Fibroblast of skin of right biceps (primary cell): ENCODE data around the gene FGF2.
A peak's percentile ranks its signal among the peaks of the same experiment; 100 is the strongest.
"Not testable (repeated sequence)": the region's sequence is repeated elsewhere in the genome, so short reads cannot be mapped to it uniquely, and the experiment has no call there.

ENCODE experiments used
- DNase-seq: peaks from one replicate; pipeline ENCODE4 v3.0.0-alpha.2; 2013

Gene FGF2

GRCh38 chr4:122826553-122827257 is at the start of gene FGF2:
FGF2 (plus strand) TSS chr4:122826831; CDS start chr4:122827175, 344 bp downstream.
- DNase-seq: peak; percentile 85

DNA sequence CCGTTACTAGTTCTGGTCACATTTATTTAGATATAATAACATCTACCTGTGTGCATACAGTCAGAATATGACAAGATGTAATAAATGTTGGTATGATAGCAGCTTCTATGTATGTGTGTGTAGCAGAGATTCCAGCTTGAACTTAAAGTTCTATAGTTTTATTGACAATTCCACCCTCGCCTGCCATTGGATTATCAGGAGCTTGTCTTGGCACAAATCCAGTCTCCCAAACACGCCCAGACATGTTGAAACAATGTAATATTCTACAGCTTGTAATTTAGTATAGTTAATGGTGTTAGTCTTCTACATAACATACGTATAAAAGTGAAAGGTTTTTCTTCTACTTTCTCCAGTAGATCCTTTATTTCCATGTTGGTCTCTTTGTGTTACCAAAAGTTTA is 49.7 kb upstream of the FGF2 start:
- peak; percentile 59 for DNase-seq

DNA sequence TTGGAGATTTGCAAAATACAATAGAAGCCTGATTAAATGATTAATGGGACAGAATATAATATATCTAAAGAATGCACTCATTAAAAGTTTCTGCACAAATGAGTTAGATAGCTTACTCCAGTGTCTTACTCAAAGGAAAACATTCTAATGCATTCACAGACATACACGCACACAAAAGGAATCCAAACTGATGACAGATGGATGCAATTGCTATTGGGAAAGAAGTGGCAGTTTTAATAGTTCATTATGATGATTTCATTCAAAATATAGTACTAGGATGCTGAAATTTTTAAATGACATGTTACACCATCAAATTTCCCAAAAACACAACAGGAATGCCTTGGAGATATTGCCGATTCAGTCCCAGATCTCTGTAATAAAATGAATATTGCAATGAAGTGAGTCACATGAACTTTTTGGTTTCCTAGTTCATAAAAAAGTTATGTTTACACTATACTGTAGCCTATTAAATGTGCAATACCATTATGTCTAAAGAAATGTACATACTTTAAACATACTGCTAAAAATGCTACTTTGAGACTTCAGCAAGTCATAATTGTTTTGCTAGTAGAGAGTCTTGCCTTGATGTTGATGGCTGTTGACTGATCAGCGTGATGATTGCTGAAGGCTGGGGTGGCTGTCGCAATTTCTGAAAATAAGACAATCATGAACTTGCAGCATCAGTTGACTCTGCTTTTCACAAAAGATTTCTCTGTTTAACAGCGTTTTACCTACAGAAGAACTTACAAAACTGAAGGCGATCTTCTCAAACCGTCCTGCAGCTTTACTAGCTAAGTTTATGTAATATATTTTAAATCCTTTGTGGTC is 48.6 kb upstream of the FGF2 start:
- DNase-seq: peak; percentile 98

DNA sequence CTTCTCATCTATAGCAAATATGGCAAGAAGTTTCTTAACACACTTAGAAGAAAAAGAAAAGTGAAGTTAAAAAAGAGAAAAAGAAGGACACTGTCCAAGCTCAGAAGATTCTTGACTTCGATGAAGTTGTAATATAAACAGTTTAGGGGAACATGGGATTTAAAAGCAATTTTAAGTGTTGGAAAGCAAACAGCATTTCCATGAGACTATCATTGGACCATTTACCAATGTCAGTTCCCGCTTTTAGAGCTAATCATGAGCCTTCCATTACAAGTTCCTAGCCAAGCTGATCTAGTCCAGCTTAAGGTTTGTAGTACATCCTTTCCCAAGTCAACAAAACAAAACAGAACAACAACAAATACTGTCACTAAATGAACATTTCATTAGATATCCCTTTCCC is 45.1 kb upstream of the FGF2 start:
- no peak for DNase-seq

DNA sequence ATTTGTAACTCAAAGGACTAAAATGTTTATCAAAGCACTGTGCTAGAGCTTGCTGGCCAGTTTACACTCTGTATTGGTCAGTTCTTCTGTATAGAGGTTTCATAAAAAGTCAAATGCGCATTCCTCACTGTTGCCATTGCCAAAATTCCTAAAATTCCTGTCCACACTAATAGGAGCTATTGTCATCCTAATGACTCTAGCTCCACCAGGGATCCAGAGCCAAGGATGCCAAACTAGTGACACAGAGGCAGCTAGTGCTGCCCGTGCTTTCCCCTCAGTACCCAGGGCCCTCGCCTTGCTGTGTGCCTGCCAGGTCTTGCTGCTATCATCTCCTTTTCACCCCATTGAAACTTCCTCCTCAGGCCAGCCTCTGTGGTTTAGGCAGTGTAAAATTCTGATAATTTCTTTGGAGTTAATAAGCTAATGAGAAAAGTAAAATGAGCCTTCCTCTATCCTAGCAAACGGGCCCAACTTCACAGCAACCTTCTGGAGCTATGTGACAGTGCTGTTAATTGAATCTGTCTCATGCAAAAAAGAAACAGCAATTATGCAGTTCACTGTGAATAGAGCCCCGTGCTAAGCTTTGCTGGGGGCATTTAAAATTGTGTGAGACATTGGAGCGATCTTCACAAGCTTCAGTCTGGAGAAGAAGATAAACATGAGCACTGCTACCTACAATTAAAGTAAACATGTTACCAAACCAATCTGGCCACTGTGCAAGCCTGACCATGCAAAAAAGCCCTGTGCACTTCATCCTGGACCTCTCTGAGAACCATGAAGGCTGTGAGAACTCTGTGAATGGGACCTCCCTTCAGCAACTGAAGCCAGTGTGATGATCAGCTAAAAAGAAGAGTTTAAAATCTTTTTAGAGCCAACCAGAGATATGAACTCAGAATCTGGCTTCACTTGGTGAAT is 43.1 kb upstream of the FGF2 start:
- peak; percentile 98 for DNase-seq

DNA sequence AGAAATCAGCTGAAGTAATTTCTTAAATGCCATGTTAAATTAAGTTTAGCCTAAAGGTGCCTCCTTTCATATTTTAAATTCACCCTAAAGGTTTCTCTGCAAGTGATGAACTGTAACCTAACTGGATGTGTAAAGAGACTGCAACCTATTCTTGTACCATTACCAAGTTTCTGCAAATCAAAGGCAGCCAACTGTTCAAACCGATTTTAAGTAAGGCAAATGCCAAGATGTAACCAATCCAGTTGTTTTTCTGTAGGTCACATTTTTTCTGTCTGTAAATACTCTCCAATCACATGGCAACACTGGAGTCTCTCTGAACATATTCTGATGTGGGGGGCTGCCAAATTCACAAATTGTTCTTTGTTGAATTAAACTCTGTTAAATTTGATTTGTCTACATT is 42.4 kb upstream of the FGF2 start:
- DNase-seq: no peak

GRCh38 chr4:122785099-122785498 is 41.5 kb upstream of the FGF2 start:
- DNase-seq: no peak

- not testable (repeated sequence) for DNase-seq
Observed at GRCh38 chr4:122786296-122786695, 40.3 kb upstream of the FGF2 start.

- not testable (repeated sequence) for DNase-seq
Observed at GRCh38 chr4:122786920-122787319, 39.7 kb upstream of the FGF2 start.

DNA sequence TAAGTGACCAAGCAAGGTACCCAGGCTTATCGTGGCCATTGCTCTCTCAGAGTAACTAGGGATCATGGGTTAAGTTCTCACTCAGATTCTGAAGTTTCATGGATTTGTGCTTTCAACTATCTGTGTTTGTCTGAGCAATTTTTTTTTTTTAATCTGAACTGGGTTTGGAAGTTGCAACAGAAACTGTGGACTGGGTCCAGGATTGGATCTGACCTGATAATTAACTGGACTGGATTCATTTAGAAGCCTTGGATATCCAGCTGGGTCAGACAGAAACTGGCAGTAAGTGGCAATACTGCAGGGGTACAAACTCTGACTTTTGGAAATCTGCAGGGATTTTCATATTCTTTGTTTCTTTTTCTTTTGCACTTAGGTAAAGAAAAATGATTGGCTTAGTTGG is 38.7 kb upstream of the FGF2 start:
- no peak for DNase-seq

- DNase-seq: no peak
Observed at GRCh38 chr4:122788935-122789334, 37.7 kb upstream of the FGF2 start.

DNA sequence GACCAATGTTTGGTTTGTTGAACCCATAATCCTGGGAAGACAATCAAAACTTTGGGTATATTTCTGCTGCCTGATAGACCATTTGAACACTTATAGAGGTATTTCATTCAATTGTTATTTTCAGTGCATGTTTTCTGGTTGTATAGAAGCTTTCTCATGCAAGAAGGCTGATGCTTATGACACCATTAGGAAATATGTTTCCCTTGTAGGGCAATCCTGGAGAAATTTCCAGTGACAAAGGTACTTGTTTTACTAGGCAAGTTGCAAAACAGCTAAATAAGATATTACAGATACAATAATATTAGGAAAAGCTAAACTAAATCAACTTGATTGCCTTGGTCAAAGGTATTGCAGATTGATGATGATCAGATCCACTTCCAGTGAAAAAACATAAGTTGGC is 32.8 kb upstream of the FGF2 start:
- DNase-seq: no peak

- no peak for DNase-seq
Observed at GRCh38 chr4:122796801-122797404, 29.7 kb upstream of the FGF2 start.

- no peak for DNase-seq
Observed at GRCh38 chr4:122797405-122798094, 29.1 kb upstream of the FGF2 start.

DNA sequence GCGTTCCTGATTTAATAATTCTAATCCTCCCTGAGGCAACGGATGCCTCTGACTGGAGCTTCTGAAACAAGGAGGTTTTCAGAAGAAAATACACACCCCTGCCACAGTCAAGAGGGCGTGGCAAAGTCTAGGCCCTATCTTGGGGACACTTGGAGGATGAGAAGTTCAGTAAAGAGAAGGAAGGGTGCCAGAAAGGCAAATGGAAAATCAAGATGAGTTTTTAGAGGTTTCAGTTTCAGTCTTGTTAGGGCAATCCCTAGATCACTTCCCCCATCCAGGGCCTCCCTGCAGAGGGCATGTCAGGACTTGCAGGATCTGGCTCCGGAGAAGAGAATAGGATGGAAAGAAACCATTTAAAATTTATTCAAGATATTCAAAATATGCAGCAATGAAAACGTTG is 28.5 kb upstream of the FGF2 start:
- DNase-seq: peak; percentile 92

GRCh38 chr4:122798917-122799316 is 27.7 kb upstream of the FGF2 start:
- no peak for DNase-seq

GRCh38 chr4:122803788-122804208 is 22.8 kb upstream of the FGF2 start:
- DNase-seq: no peak

DNA sequence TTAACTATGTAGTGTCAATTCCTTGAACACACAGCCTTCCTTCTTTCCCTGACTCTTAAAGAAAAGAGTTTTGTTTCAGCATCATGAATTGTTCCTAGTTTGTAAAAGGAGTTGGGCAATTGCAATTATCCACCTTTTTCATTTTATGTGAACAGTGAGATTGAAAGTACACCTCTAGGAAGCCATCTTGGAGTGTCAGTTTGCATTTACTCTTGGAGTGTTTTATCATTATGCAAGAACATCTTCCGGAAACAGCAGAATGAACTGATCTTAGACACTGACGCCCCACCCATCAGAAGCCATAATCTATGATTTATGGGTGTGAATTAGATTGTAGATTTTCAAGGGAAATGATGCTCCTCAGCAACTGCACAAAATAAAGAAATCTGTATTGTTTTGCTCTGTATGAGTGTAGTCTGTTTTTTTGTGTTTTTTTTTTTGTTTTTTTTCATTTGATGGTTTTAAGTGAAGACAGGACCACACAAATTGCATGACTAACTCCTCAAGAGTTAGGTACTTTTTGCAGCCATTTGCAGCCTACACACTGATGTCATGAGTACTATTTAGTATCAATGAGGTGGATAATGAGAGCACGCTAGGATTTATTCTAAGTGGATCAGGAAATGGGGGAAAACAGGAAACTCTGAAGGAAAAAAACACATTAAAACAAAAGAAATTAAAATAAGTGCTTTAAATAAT is 19.5 kb upstream of the FGF2 start:
- peak; percentile 60 for DNase-seq

DNA sequence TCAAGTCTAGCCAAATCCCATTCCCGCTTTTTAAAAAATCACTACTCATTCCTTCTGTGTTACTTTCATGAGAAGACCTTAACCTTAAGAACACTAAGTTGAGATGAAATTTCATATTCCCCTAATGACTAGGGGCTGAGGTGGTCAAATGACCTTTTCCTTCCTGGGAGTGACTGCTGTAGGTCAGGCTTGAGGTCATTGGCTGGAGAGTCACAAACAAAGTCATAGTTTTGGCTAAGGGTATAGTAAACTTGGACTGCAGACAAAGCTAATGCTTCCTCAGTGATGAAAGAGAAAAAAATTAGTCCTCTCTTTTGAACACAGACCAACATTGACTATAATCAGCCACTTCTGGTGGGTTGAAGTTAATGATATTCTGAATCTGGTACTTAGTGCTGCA is 16.0 kb upstream of the FGF2 start:
- no peak for DNase-seq

DNA sequence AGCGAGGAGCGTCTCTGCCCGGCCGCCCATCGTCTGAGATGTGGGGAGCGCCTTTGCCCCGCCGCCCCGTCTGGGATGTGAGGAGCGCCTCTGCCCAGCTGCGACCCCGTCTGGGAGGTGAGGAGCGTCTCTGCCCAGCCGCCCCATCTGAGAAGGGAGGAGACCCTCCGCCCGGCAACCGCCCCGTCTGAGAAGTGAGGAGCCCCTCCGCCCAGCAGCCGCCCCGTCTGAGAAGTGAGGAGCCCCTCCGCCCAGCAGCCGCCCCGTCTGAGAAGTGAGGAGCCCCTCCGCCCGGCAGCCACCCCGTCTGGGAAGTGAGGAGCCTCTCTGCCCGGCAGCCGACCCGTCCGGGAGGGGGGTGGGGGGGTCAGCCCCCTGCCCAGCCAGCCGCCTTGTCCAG is 14.8 kb upstream of the FGF2 start:
- DNase-seq: not testable (repeated sequence)

GRCh38 chr4:122812823-122813222 is 13.8 kb upstream of the FGF2 start:
- not testable (repeated sequence) for DNase-seq
